H1 (cell line): ENCODE measurements around the gene AQP12A. TPM values are rescaled to one million over a fixed set of nuclear protein-coding genes. Genes with fewer than 3 reads are reported as not detected.

Experiments used
- CTCF ChIA-PET: fragments of 300-600 bp; sonication (Branson Sonifier 250); formaldehyde crosslinking; loops from one replicate; lab custom pipeline; 2021; ENCODE audit not compliant: partially characterized antibody; lab: Charles Lee
- POLR2A ChIA-PET: fragments of 300-600 bp; sonication (Branson Sonifier 250); formaldehyde crosslinking; loops from one replicate; lab custom pipeline; 2021; ENCODE audit warnings: inconsistent platforms; ENCODE audit not compliant: partially characterized antibody; lab: Charles Lee
- DNase-seq, 2 experiments: peaks; one replicate each; pipeline versions ENCODE4 v3.0.0 to v3.0.0-alpha.2; 2010 to 2022; ENCODE audit warnings: low spot score in 2 of 2, low read depth in 1 of 2, mixed read lengths in 1 of 2
- FAIRE-seq: peaks from 2 replicates; lab custom pipeline; 2011; peaks lifted over from hg19 to GRCh38; lab: Jason Lieb, UNC
- H2AFZ ChIP-seq: 2 replicates; pipeline ENCODE4 v1.8.1; 2012; ENCODE audit warnings: low read length, inconsistent platforms
- H2AK5ac ChIP-seq: 2 replicates; pipeline ENCODE4 v1.6.1; 2013; ENCODE audit warnings: low read depth, low read length
- H2BK120ac ChIP-seq: replicated peaks from 2 replicates; pipeline ENCODE3; 2013; ENCODE audit warnings: low read depth, low read length, inconsistent platforms
- H2BK12ac ChIP-seq: 2 replicates; pipeline ENCODE4 v1.6.1; 2013; ENCODE audit warnings: low read depth, low read length
- H2BK15ac ChIP-seq: 2 replicates; pipeline ENCODE4 v1.6.1; 2013; ENCODE audit warnings: low read length
- H2BK20ac ChIP-seq: 2 replicates; pipeline ENCODE4 v1.6.1; 2013; ENCODE audit warnings: low read length
- H2BK5ac ChIP-seq: 2 replicates; pipeline ENCODE4 v1.6.1; 2013; ENCODE audit warnings: low read depth, low read length
- H3K14ac ChIP-seq: 2 replicates; pipeline ENCODE4 v1.6.1; 2013; ENCODE audit warnings: inconsistent platforms; ENCODE audit not compliant: insufficient read length
- H3K18ac ChIP-seq: 2 replicates; pipeline ENCODE4 v1.6.1; 2013; ENCODE audit warnings: low read length; ENCODE audit errors: extremely low read depth
- H3K23ac ChIP-seq: 2 replicates; pipeline ENCODE4 v1.6.1; 2013; ENCODE audit warnings: inconsistent platforms; ENCODE audit not compliant: insufficient read length
- H3K23me2 ChIP-seq: 2 replicates; pipeline ENCODE4 v1.6.1; 2013; ENCODE audit warnings: low read depth, low read length
- H3K27ac ChIP-seq: 2 replicates; pipeline ENCODE4 v1.6.1; 2011; ENCODE audit warnings: low read depth, low read length, inconsistent platforms
- H3K27me3 ChIP-seq, 4 experiments: replicated peaks in 1 of 4; 1 replicate in 1 of 4; 2 replicates in 3 of 4; pipeline versions ENCODE4 v1.6.1 to v1.8.1; 2011 to 2013; ENCODE audit warnings: low read length in 3 of 4, mild to moderate bottlenecking in 3 of 4, inconsistent platforms in 2 of 4, mixed read lengths in 2 of 4, moderate library complexity in 1 of 4; ENCODE audit not compliant: control insufficient read depth in 3 of 4, insufficient read depth in 3 of 4; ENCODE audit errors: extremely low read depth in 1 of 4
- H3K36me3 ChIP-seq, 4 experiments: 2 replicates each; pipeline versions ENCODE4 v1.6.1 to v1.8.1; 2011 to 2013; ENCODE audit warnings: mild to moderate bottlenecking in 4 of 4, low read length in 3 of 4, moderate library complexity in 2 of 4, control low read depth in 1 of 4, inconsistent platforms in 1 of 4; ENCODE audit not compliant: insufficient read depth in 4 of 4, control insufficient read depth in 2 of 4
- H3K4ac ChIP-seq: replicated peaks from 2 replicates; pipeline ENCODE3; 2013; ENCODE audit warnings: low read length, low read depth, mixed read lengths, inconsistent platforms; ENCODE audit not compliant: insufficient read length
- H3K4me1 ChIP-seq, 4 experiments: replicated peaks in 1 of 4; 1 replicate in 1 of 4; 2 replicates in 3 of 4; pipeline versions ENCODE4 v1.6.1 to v1.8.1; 2011 to 2013; ENCODE audit warnings: low read length in 3 of 4, inconsistent platforms in 2 of 4, mixed read lengths in 1 of 4; ENCODE audit not compliant: insufficient read depth in 4 of 4, control insufficient read depth in 3 of 4
- H3K4me2 ChIP-seq, 2 experiments: 2 replicates each; pipeline versions ENCODE4 v1.6.1 to v1.8.1; 2011 to 2013; ENCODE audit warnings: low read depth in 2 of 2, low read length in 2 of 2, control low read depth in 1 of 2, inconsistent platforms in 1 of 2, mild to moderate bottlenecking in 1 of 2; ENCODE audit not compliant: insufficient read depth in 1 of 2
- H3K4me3 ChIP-seq, 4 experiments: fragments of 200-600, 300-600 bp in 1 of 4; sonication (generic), shearing (Covaris generic), sonication (Bioruptor Twin) in 1 of 4; 2 replicates each; pipeline versions ENCODE4 v1.5.1 to v1.8.1; 2011 to 2016; ENCODE audit warnings: low read length in 4 of 4, low read depth in 3 of 4, control low read depth in 2 of 4, inconsistent platforms in 2 of 4, mild to moderate bottlenecking in 2 of 4, mixed read lengths in 1 of 4, moderate library complexity in 1 of 4; ENCODE audit not compliant: insufficient read depth in 2 of 4; ENCODE audit errors: extremely low read depth in 1 of 4
- H3K56ac ChIP-seq: replicated peaks from 2 replicates; pipeline ENCODE3; 2013; ENCODE audit warnings: low read depth, mild to moderate bottlenecking, mixed read lengths, low read length, inconsistent platforms; ENCODE audit not compliant: insufficient read length
- H3K79me1 ChIP-seq: 2 replicates; pipeline ENCODE4 v1.6.1; 2013; ENCODE audit warnings: low read depth, low read length, control low read depth
- H3K79me2 ChIP-seq, 2 experiments: 2 replicates each; pipeline versions ENCODE4 v1.6.1 to v1.8.1; 2012 to 2013; ENCODE audit warnings: low read length in 2 of 2, mild to moderate bottlenecking in 2 of 2, inconsistent platforms in 1 of 2; ENCODE audit not compliant: insufficient read depth in 2 of 2, control insufficient read depth in 1 of 2
- H3K9ac ChIP-seq, 4 experiments: replicated peaks in 1 of 4; 1 replicate in 1 of 4; 2 replicates in 3 of 4; pipeline versions ENCODE4 v1.6.1 to v1.8.1; 2011 to 2013; ENCODE audit warnings: low read depth in 3 of 4, low read length in 3 of 4, control low read depth in 2 of 4, mild to moderate bottlenecking in 2 of 4, moderate library complexity in 2 of 4, inconsistent platforms in 1 of 4; ENCODE audit errors: extremely low read depth in 1 of 4
- H3K9me3 ChIP-seq, 2 experiments: 2 replicates each; pipeline versions ENCODE4 v1.6.1 to v1.8.1; 2012 to 2013; ENCODE audit warnings: mild to moderate bottlenecking in 2 of 2, moderate library complexity in 2 of 2, control low read depth in 1 of 2, inconsistent platforms in 1 of 2, low read depth in 1 of 2, low read length in 1 of 2, mixed read lengths in 1 of 2; ENCODE audit not compliant: insufficient read depth in 2 of 2
- H4K20me1 ChIP-seq, 2 experiments: replicated peaks in 1 of 2; 2 replicates each; pipeline versions ENCODE3 to v1.8.1; 2011 to 2013; ENCODE audit warnings: inconsistent platforms in 2 of 2, low read length in 2 of 2, mild to moderate bottlenecking in 1 of 2; ENCODE audit not compliant: insufficient read depth in 2 of 2, control insufficient read depth in 1 of 2
- H4K5ac ChIP-seq: 2 replicates; pipeline ENCODE4 v1.6.1; 2013; ENCODE audit warnings: low read length, low read depth, mixed read lengths, inconsistent platforms; ENCODE audit not compliant: insufficient read length
- H4K8ac ChIP-seq: 2 replicates; pipeline ENCODE4 v1.8.0; 2013; ENCODE audit warnings: mild to moderate bottlenecking, moderate library complexity, low read length, inconsistent platforms; ENCODE audit not compliant: insufficient read depth; ENCODE audit errors: extremely low read depth
- H4K91ac ChIP-seq: replicated peaks from 2 replicates; pipeline ENCODE3; 2013; ENCODE audit warnings: low read length, mixed read lengths, inconsistent platforms; ENCODE audit not compliant: insufficient read length
- ATF2 ChIP-seq: IDR thresholded peaks from 2 replicates; pipeline ENCODE4 v1.6.1; 2012; ENCODE audit warnings: low read length, inconsistent platforms
- CBX5 ChIP-seq: fragments of 300-800, 300-1000 bp; sonication (generic); IDR thresholded peaks from 2 replicates; pipeline ENCODE4 v1.7.1; 2016; ENCODE audit warnings: antibody characterized with exemption, low read length, low read depth
- EGR1 ChIP-seq: IDR thresholded peaks from 2 replicates; pipeline ENCODE4 v1.6.1; 2011; ENCODE audit warnings: low read depth, low read length, borderline replicate concordance
- GABPA ChIP-seq: IDR thresholded peaks from 2 replicates; pipeline ENCODE4 v1.6.1; 2011; ENCODE audit warnings: mild to moderate bottlenecking, low read length, moderate library complexity, borderline replicate concordance; ENCODE audit not compliant: insufficient read depth
- JUND ChIP-seq: IDR thresholded peaks from 2 replicates; pipeline ENCODE4 v1.6.1; 2011; ENCODE audit warnings: mild to moderate bottlenecking, improper control_type of control experiment, low read length
- NANOG ChIP-seq: IDR thresholded peaks from 2 replicates; pipeline ENCODE4 v1.6.1; 2011; ENCODE audit warnings: low read length, low read depth, mild to moderate bottlenecking, inconsistent platforms; ENCODE audit not compliant: insufficient read depth, poor library complexity, severe bottlenecking
- SAP30 ChIP-seq: fragments of 300-600 bp; sonication (generic); IDR thresholded peaks from 2 replicates; pipeline ENCODE4 v1.7.1; 2012; ENCODE audit warnings: low read length, moderate library complexity, mild to moderate bottlenecking, inconsistent platforms; ENCODE audit not compliant: insufficient read depth, insufficient replicate concordance
- SIRT6 ChIP-seq: IDR thresholded peaks from one replicate; pipeline ENCODE4 v1.7.1; 2012; ENCODE audit warnings: low read length, inconsistent platforms
- SUZ12 ChIP-seq: fragments of 200-600 bp; sonication (generic); IDR thresholded peaks from 2 replicates; pipeline ENCODE4 v1.6.1; 2012; ENCODE audit warnings: mild to moderate bottlenecking, inconsistent platforms, low read length, moderate library complexity, mixed read lengths
- TAF1 ChIP-seq: IDR thresholded peaks from 2 replicates; pipeline ENCODE4 v1.6.1; 2011; ENCODE audit warnings: mild to moderate bottlenecking, low read depth, low read length
- TBP ChIP-seq: IDR thresholded peaks from 2 replicates; pipeline ENCODE4 v1.6.1; 2011; ENCODE audit warnings: low read depth, low read length, improper control_type of control experiment
- YY1 ChIP-seq: IDR thresholded peaks from 2 replicates; pipeline ENCODE4 v1.6.1; 2011; ENCODE audit warnings: low read depth, mild to moderate bottlenecking, low read length
- WGBS, 2 experiments: shearing (Covaris generic) in 1 of 2; methylation state at CpG; one replicate each; pipeline versions ENCODE4 v1.1.6 to v1.1.7; 2013 to 2015; ENCODE audit warnings: low lambda C conversion rate in 2 of 2, mixed read lengths in 2 of 2, inconsistent platforms in 1 of 2, low coverage in 1 of 2, missing lambda C conversion rate in 1 of 2; ENCODE audit not compliant: insufficient replicate concordance in 2 of 2, insufficient coverage in 1 of 2, insufficient read length in 1 of 2; ENCODE audit errors: extremely low coverage in 1 of 2, missing lambda C conversion rate in 1 of 2; 5-methylcytosine and 5-hydroxymethylcytosine counted together
- polyA plus RNA-seq, 7 experiments: library from polyadenylated mRNA; depleted of rRNA in 3 of 7; stranded (reverse) in 5 of 7; unstranded in 2 of 7; fragments of >200 nt in 5 of 7; fragments of 200-250 nt in 2 of 7; gene quantifications; 1 replicate in 5 of 7; 2 replicates in 1 of 7; 4 replicates in 1 of 7; pipeline versions ENCODE4 v1.2.1 to v1.2.3, GENCODE V29; 2011 to 2013; ENCODE audit warnings: missing spikeins in 2 of 7, mixed read lengths in 2 of 7
- total RNA-seq: library from RNA; stranded (reverse); fragmentation: NEBNext Ultra II Directional; extraction: Animal tissue kit (Norgen Biotek cat#: 25700); gene quantifications from 2 replicates; pipeline ENCODE4 v1.2.1, GENCODE V29; 2021

Gene AQP12A
- total and polyA plus RNA-seq, 2 of the 8 experiments (the other 6 are each of a cell fraction or from before 2014, with no cell fraction given): not detected

GRCh38 chr2:240711701-240712100 is 20.0 kb downstream of the AQP12A start:
- Histone ChIP-seq H2BK5ac (no peak overlapping the region), H4K8ac (no peak overlapping the region), H3K23ac (no peak overlapping the region), H3K56ac (no peak overlapping the region), H3K27ac (no peak overlapping the region), H3K18ac (no peak overlapping the region), H4K91ac (no peak overlapping the region), H2BK120ac (no peak overlapping the region), H2AK5ac (no peak overlapping the region), H2BK12ac (no peak overlapping the region), H3K79me2 (no peaks in the 10 kb centered on the region), H3K14ac (no peak overlapping the region), H3K9me3 (no peaks in the 10 kb centered on the region), H2BK15ac (no peak overlapping the region), H3K79me1 (no peaks in the 10 kb centered on the region), H3K4me3 (no peak overlapping the region), H2AFZ (no peak overlapping the region), H3K4ac (no peak overlapping the region), H3K27me3 (no peaks in the 10 kb centered on the region), H3K4me1 (no peaks in the 10 kb centered on the region; a peak in 2 of 7 replicates), H3K36me3 (peaks cover 0 to 9% (median 2%) of the 10 kb centered on the region in 4 experiments; a peak in 3 of 8 replicates), H3K4me2 (no peak overlapping the region), H4K20me1 (peaks cover 4 to 9% of the 10 kb centered on the region in 2 experiments), H4K5ac (no peak overlapping the region), H3K9ac (no peak overlapping the region), H3K23me2 (no peaks in the 10 kb centered on the region)
- WGBS, 2 experiments: 89% methylated on average over 5 of the region's 5 CpGs; no CpG with 5 or more reads in 1 of the 2 experiments
- DNase-seq: no peak
- ChIA-PET POLR2A (interaction anchor here (1.4 to 1.6 kb wide), 3 partner anchors 9 to 17 kb away, joined by 5 to 7 read pairs (median 5); no protein-coding TSS in a partner anchor), CTCF (no interaction called here)
- no peak for FAIRE-seq
- TF ChIP-seq EGR1 (no peak), NANOG (no peak), TAF1 (no peak), ATF2 (no peak), YY1 (no peak), SIRT6 (no peak), CBX5 (no peak), JUND (no peak), SAP30 (no peak), GABPA (no peak), TBP (no peak), SUZ12 (no peak)
- TF ChIP-seq, all 59 proteins: peak for 0
- no peak overlapping the region for H2BK20ac ChIP-seq
